GM12865 (cell line): Measurements from ENCODE around the gene PRSS12.

Source experiments
- DNase-seq: peaks from one replicate; pipeline ENCODE4 v3.0.0; 2010; ENCODE audit warnings: low read depth
- H3K4me3 ChIP-seq: 2 replicates; pipeline ENCODE4 v1.5.1; 2011; ENCODE audit warnings: mild to moderate bottlenecking, low read depth, low read length, control low read depth
- CTCF ChIP-seq: IDR thresholded peaks from 2 replicates; pipeline ENCODE4 v1.5.1; 2011; ENCODE audit warnings: low read length, control low read depth, low read depth, inconsistent platforms; ENCODE audit not compliant: insufficient read depth; ENCODE audit errors: missing control alignments

The PRSS12 gene

GRCh38 chr4:118327554-118328241 lies 25.1 kb downstream of the PRSS12 start:
- no peak for DNase-seq
- H3K4me3 ChIP-seq: no peak overlapping the region

GRCh38 chr4:118326585-118326984 lies 26.2 kb downstream of the PRSS12 start:
- no peak for DNase-seq
- TF ChIP-seq CTCF: no peak
- no peak overlapping the region for H3K4me3 ChIP-seq

More at GRCh38 chr4:118327554-118328241, 25.1 kb downstream of the PRSS12 start:
- TF ChIP-seq CTCF: no peak

- no peak overlapping the region for H3K4me3 ChIP-seq
- TF ChIP-seq CTCF: no peak
- no peak for DNase-seq
Observed at GRCh38 chr4:118325431-118325830, 27.4 kb downstream of the PRSS12 start.

GRCh38 chr4:118322831-118323502 lies 29.8 kb downstream of the PRSS12 start:
- no peak for TF ChIP-seq CTCF
- no peak for DNase-seq
- no peak overlapping the region for H3K4me3 ChIP-seq

GRCh38 chr4:118318931-118319330 lies 33.9 kb downstream of the PRSS12 start:
- H3K4me3 ChIP-seq: no peak overlapping the region
- no peak for DNase-seq
- TF ChIP-seq CTCF: no peak

- TF ChIP-seq CTCF: no peak
- DNase-seq: no peak
- H3K4me3 ChIP-seq: no peak overlapping the region
Observed at GRCh38 chr4:118317691-118318090, 35.1 kb downstream of the PRSS12 start.
